H1 (cell line): Measurements from ENCODE around the gene MTNR1A. TPM values are rescaled to one million over a fixed set of nuclear protein-coding genes. Genes with fewer than 3 reads are reported as not detected.

Experiments used
- CTCF ChIA-PET: fragments of 300-600 bp; sonication (Branson Sonifier 250); formaldehyde crosslinking; loops from one replicate; lab custom pipeline; 2021; ENCODE audit not compliant: partially characterized antibody; lab: Charles Lee
- POLR2A ChIA-PET: fragments of 300-600 bp; sonication (Branson Sonifier 250); formaldehyde crosslinking; loops from one replicate; lab custom pipeline; 2021; ENCODE audit warnings: inconsistent platforms; ENCODE audit not compliant: partially characterized antibody; lab: Charles Lee
- DNase-seq, 2 experiments: peaks; one replicate each; pipeline versions ENCODE4 v3.0.0 to v3.0.0-alpha.2; 2010 to 2022; ENCODE audit warnings: low spot score in 2 of 2, low read depth in 1 of 2, mixed read lengths in 1 of 2
- FAIRE-seq: peaks from 2 replicates; lab custom pipeline; 2011; peaks lifted over from hg19 to GRCh38; lab: Jason Lieb, UNC
- H2AFZ ChIP-seq: 2 replicates; pipeline ENCODE4 v1.8.1; 2012; ENCODE audit warnings: low read length, inconsistent platforms
- H2AK5ac ChIP-seq: 2 replicates; pipeline ENCODE4 v1.6.1; 2013; ENCODE audit warnings: low read depth, low read length
- H2BK120ac ChIP-seq: replicated peaks from 2 replicates; pipeline ENCODE3; 2013; ENCODE audit warnings: low read depth, low read length, inconsistent platforms
- H2BK12ac ChIP-seq: 2 replicates; pipeline ENCODE4 v1.6.1; 2013; ENCODE audit warnings: low read depth, low read length
- H2BK15ac ChIP-seq: 2 replicates; pipeline ENCODE4 v1.6.1; 2013; ENCODE audit warnings: low read length
- H2BK20ac ChIP-seq: 2 replicates; pipeline ENCODE4 v1.6.1; 2013; ENCODE audit warnings: low read length
- H2BK5ac ChIP-seq: 2 replicates; pipeline ENCODE4 v1.6.1; 2013; ENCODE audit warnings: low read depth, low read length
- H3K14ac ChIP-seq: 2 replicates; pipeline ENCODE4 v1.6.1; 2013; ENCODE audit warnings: inconsistent platforms; ENCODE audit not compliant: insufficient read length
- H3K18ac ChIP-seq: 2 replicates; pipeline ENCODE4 v1.6.1; 2013; ENCODE audit warnings: low read length; ENCODE audit errors: extremely low read depth
- H3K23ac ChIP-seq: 2 replicates; pipeline ENCODE4 v1.6.1; 2013; ENCODE audit warnings: inconsistent platforms; ENCODE audit not compliant: insufficient read length
- H3K23me2 ChIP-seq: 2 replicates; pipeline ENCODE4 v1.6.1; 2013; ENCODE audit warnings: low read depth, low read length
- H3K27ac ChIP-seq: 2 replicates; pipeline ENCODE4 v1.6.1; 2011; ENCODE audit warnings: low read depth, low read length, inconsistent platforms
- H3K27me3 ChIP-seq, 4 experiments: replicated peaks in 1 of 4; 1 replicate in 1 of 4; 2 replicates in 3 of 4; pipeline versions ENCODE4 v1.6.1 to v1.8.1; 2011 to 2013; ENCODE audit warnings: low read length in 3 of 4, mild to moderate bottlenecking in 3 of 4, inconsistent platforms in 2 of 4, mixed read lengths in 2 of 4, moderate library complexity in 1 of 4; ENCODE audit not compliant: control insufficient read depth in 3 of 4, insufficient read depth in 3 of 4; ENCODE audit errors: extremely low read depth in 1 of 4
- H3K36me3 ChIP-seq, 4 experiments: 2 replicates each; pipeline versions ENCODE4 v1.6.1 to v1.8.1; 2011 to 2013; ENCODE audit warnings: mild to moderate bottlenecking in 4 of 4, low read length in 3 of 4, moderate library complexity in 2 of 4, control low read depth in 1 of 4, inconsistent platforms in 1 of 4; ENCODE audit not compliant: insufficient read depth in 4 of 4, control insufficient read depth in 2 of 4
- H3K4ac ChIP-seq: replicated peaks from 2 replicates; pipeline ENCODE3; 2013; ENCODE audit warnings: low read length, low read depth, mixed read lengths, inconsistent platforms; ENCODE audit not compliant: insufficient read length
- H3K4me1 ChIP-seq, 4 experiments: replicated peaks in 1 of 4; 1 replicate in 1 of 4; 2 replicates in 3 of 4; pipeline versions ENCODE4 v1.6.1 to v1.8.1; 2011 to 2013; ENCODE audit warnings: low read length in 3 of 4, inconsistent platforms in 2 of 4, mixed read lengths in 1 of 4; ENCODE audit not compliant: insufficient read depth in 4 of 4, control insufficient read depth in 3 of 4
- H3K4me2 ChIP-seq, 2 experiments: 2 replicates each; pipeline versions ENCODE4 v1.6.1 to v1.8.1; 2011 to 2013; ENCODE audit warnings: low read depth in 2 of 2, low read length in 2 of 2, control low read depth in 1 of 2, inconsistent platforms in 1 of 2, mild to moderate bottlenecking in 1 of 2; ENCODE audit not compliant: insufficient read depth in 1 of 2
- H3K4me3 ChIP-seq, 4 experiments: fragments of 200-600, 300-600 bp in 1 of 4; sonication (generic), shearing (Covaris generic), sonication (Bioruptor Twin) in 1 of 4; 2 replicates each; pipeline versions ENCODE4 v1.5.1 to v1.8.1; 2011 to 2016; ENCODE audit warnings: low read length in 4 of 4, low read depth in 3 of 4, control low read depth in 2 of 4, inconsistent platforms in 2 of 4, mild to moderate bottlenecking in 2 of 4, mixed read lengths in 1 of 4, moderate library complexity in 1 of 4; ENCODE audit not compliant: insufficient read depth in 2 of 4; ENCODE audit errors: extremely low read depth in 1 of 4
- H3K56ac ChIP-seq: replicated peaks from 2 replicates; pipeline ENCODE3; 2013; ENCODE audit warnings: low read depth, mild to moderate bottlenecking, mixed read lengths, low read length, inconsistent platforms; ENCODE audit not compliant: insufficient read length
- H3K79me1 ChIP-seq: 2 replicates; pipeline ENCODE4 v1.6.1; 2013; ENCODE audit warnings: low read depth, low read length, control low read depth
- H3K79me2 ChIP-seq, 2 experiments: 2 replicates each; pipeline versions ENCODE4 v1.6.1 to v1.8.1; 2012 to 2013; ENCODE audit warnings: low read length in 2 of 2, mild to moderate bottlenecking in 2 of 2, inconsistent platforms in 1 of 2; ENCODE audit not compliant: insufficient read depth in 2 of 2, control insufficient read depth in 1 of 2
- H3K9ac ChIP-seq, 4 experiments: replicated peaks in 1 of 4; 1 replicate in 1 of 4; 2 replicates in 3 of 4; pipeline versions ENCODE4 v1.6.1 to v1.8.1; 2011 to 2013; ENCODE audit warnings: low read depth in 3 of 4, low read length in 3 of 4, control low read depth in 2 of 4, mild to moderate bottlenecking in 2 of 4, moderate library complexity in 2 of 4, inconsistent platforms in 1 of 4; ENCODE audit errors: extremely low read depth in 1 of 4
- H3K9me3 ChIP-seq, 2 experiments: 2 replicates each; pipeline versions ENCODE4 v1.6.1 to v1.8.1; 2012 to 2013; ENCODE audit warnings: mild to moderate bottlenecking in 2 of 2, moderate library complexity in 2 of 2, control low read depth in 1 of 2, inconsistent platforms in 1 of 2, low read depth in 1 of 2, low read length in 1 of 2, mixed read lengths in 1 of 2; ENCODE audit not compliant: insufficient read depth in 2 of 2
- H4K20me1 ChIP-seq, 2 experiments: replicated peaks in 1 of 2; 2 replicates each; pipeline versions ENCODE3 to v1.8.1; 2011 to 2013; ENCODE audit warnings: inconsistent platforms in 2 of 2, low read length in 2 of 2, mild to moderate bottlenecking in 1 of 2; ENCODE audit not compliant: insufficient read depth in 2 of 2, control insufficient read depth in 1 of 2
- H4K5ac ChIP-seq: 2 replicates; pipeline ENCODE4 v1.6.1; 2013; ENCODE audit warnings: low read length, low read depth, mixed read lengths, inconsistent platforms; ENCODE audit not compliant: insufficient read length
- H4K8ac ChIP-seq: 2 replicates; pipeline ENCODE4 v1.8.0; 2013; ENCODE audit warnings: mild to moderate bottlenecking, moderate library complexity, low read length, inconsistent platforms; ENCODE audit not compliant: insufficient read depth; ENCODE audit errors: extremely low read depth
- H4K91ac ChIP-seq: replicated peaks from 2 replicates; pipeline ENCODE3; 2013; ENCODE audit warnings: low read length, mixed read lengths, inconsistent platforms; ENCODE audit not compliant: insufficient read length
- ATF2 ChIP-seq: IDR thresholded peaks from 2 replicates; pipeline ENCODE4 v1.6.1; 2012; ENCODE audit warnings: low read length, inconsistent platforms
- ATF3 ChIP-seq: IDR thresholded peaks from 2 replicates; pipeline ENCODE4 v1.6.1; 2011; ENCODE audit warnings: low read depth, mild to moderate bottlenecking, low read length; ENCODE audit not compliant: insufficient read depth
- CREB1 ChIP-seq: IDR thresholded peaks from 2 replicates; pipeline ENCODE4 v1.6.1; 2012; ENCODE audit warnings: inconsistent platforms
- CTCF ChIP-seq, 3 experiments: IDR thresholded peaks; 1 replicate in 2 of 3; 2 replicates in 1 of 3; pipeline versions ENCODE4 v1.5.1 to v1.6.1; 2011; ENCODE audit warnings: low read length in 3 of 3, mild to moderate bottlenecking in 3 of 3, inconsistent platforms in 2 of 3, low read depth in 1 of 3, moderate library complexity in 1 of 3; ENCODE audit not compliant: insufficient read depth in 1 of 3; ENCODE audit errors: control extremely low read depth in 1 of 3
- GTF2F1 ChIP-seq: IDR thresholded peaks from 2 replicates; pipeline ENCODE4 v1.6.1; 2012; ENCODE audit warnings: low read depth, low read length, improper control_type of control experiment, borderline replicate concordance
- NRF1 ChIP-seq: IDR thresholded peaks from 2 replicates; pipeline ENCODE4 v1.6.1; 2011; ENCODE audit warnings: mild to moderate bottlenecking, low read depth, low read length, improper control_type of control experiment
- PHF8 ChIP-seq: fragments of 200-600 bp; sonication (generic); conservative IDR thresholded peaks from 2 replicates; pipeline ENCODE4 v1.7.1; 2012; ENCODE audit warnings: low read depth, mild to moderate bottlenecking, inconsistent platforms, low read length, moderate library complexity
- POLR2AphosphoS5 ChIP-seq: IDR thresholded peaks from 2 replicates; pipeline ENCODE4 v1.6.1; 2011; ENCODE audit warnings: low read depth, low read length
- WGBS, 2 experiments: shearing (Covaris generic) in 1 of 2; methylation state at CpG; one replicate each; pipeline versions ENCODE4 v1.1.6 to v1.1.7; 2013 to 2015; ENCODE audit warnings: low lambda C conversion rate in 2 of 2, mixed read lengths in 2 of 2, inconsistent platforms in 1 of 2, low coverage in 1 of 2, missing lambda C conversion rate in 1 of 2; ENCODE audit not compliant: insufficient replicate concordance in 2 of 2, insufficient coverage in 1 of 2, insufficient read length in 1 of 2; ENCODE audit errors: extremely low coverage in 1 of 2, missing lambda C conversion rate in 1 of 2; 5-methylcytosine and 5-hydroxymethylcytosine counted together
- polyA plus RNA-seq, 7 experiments: library from polyadenylated mRNA; depleted of rRNA in 3 of 7; stranded (reverse) in 5 of 7; unstranded in 2 of 7; fragments of >200 nt in 5 of 7; fragments of 200-250 nt in 2 of 7; gene quantifications; 1 replicate in 5 of 7; 2 replicates in 1 of 7; 4 replicates in 1 of 7; pipeline versions ENCODE4 v1.2.1 to v1.2.3, GENCODE V29; 2011 to 2013; ENCODE audit warnings: missing spikeins in 2 of 7, mixed read lengths in 2 of 7
- total RNA-seq: library from RNA; stranded (reverse); fragmentation: NEBNext Ultra II Directional; extraction: Animal tissue kit (Norgen Biotek cat#: 25700); gene quantifications from 2 replicates; pipeline ENCODE4 v1.2.1, GENCODE V29; 2021

Gene MTNR1A
- total and polyA plus RNA-seq, 2 of the 8 experiments (the other 6 are each of a cell fraction or from before 2014, with no cell fraction given), result 0.45 to 1.0 TPM

GRCh38 chr4:186500721-186501304 lies 54.6 kb downstream of the MTNR1A start:
- CTCF ChIA-PET, result interaction anchor here (1.6 kb wide), 1 partner anchor 30 kb away, joined by 3 read pairs; no protein-coding TSS in a partner anchor
- FAIRE-seq, result no peak
- no peak overlapping the region for H2BK15ac ChIP-seq
- no peak for TF ChIP-seq PHF8
- TF ChIP-seq GTF2F1, result no peak
- no peak for TF ChIP-seq CREB1
- no peak for TF ChIP-seq ATF2
- no peak for TF ChIP-seq ATF3
- TF ChIP-seq CTCF (IDR thresholded peaks at IDR 0.05; ENCODE audit: control extremely low read depth in 1 of 3, insufficient read depth in 1 of 3, low read depth in 1 of 3, low read length in 3 of 3), result no peak
- no peak for TF ChIP-seq POLR2AphosphoS5
- no peak for TF ChIP-seq NRF1

More at GRCh38 chr4:186500721-186501304, 54.6 kb downstream of the MTNR1A start:
- no peak overlapping the region for H2AFZ ChIP-seq
- H2BK5ac ChIP-seq, result no peak overlapping the region
- H3K79me2 ChIP-seq, result no peaks in the 10 kb centered on the region
- H3K23ac ChIP-seq, result no peak overlapping the region
- H3K4me3 ChIP-seq, result no peak overlapping the region
- POLR2A ChIA-PET, result no interaction called here
- H3K23me2 ChIP-seq, result no peaks in the 10 kb centered on the region
- H3K4me1 ChIP-seq, result peaks cover 0 to 2% (median 0%) of the 10 kb centered on the region in 4 experiments; a peak in 1 of 7 replicates
- no peak overlapping the region for H3K14ac ChIP-seq
- no peaks in the 10 kb centered on the region for H3K27me3 ChIP-seq
- no peak overlapping the region for H3K27ac ChIP-seq
- no peak for DNase-seq
- WGBS, 2 experiments, result 94% methylated on average over 39 of the region's 39 CpGs; no CpG with 5 or more reads in 1 of the 2 experiments
- H4K8ac ChIP-seq, result no peak overlapping the region; the same call in 1 of the 2 replicates
- H3K4ac ChIP-seq, result no peak overlapping the region
- no peak overlapping the region for H2BK20ac ChIP-seq
- no peak overlapping the region; a peak in 1 of 7 replicates for H3K9ac ChIP-seq
- no peaks in the 10 kb centered on the region for H3K36me3 ChIP-seq
- H3K9me3 ChIP-seq, result no peaks in the 10 kb centered on the region
- no peak overlapping the region for H3K56ac ChIP-seq
- H4K5ac ChIP-seq, result no peak overlapping the region
- no peak overlapping the region for H2BK120ac ChIP-seq
- no peaks in the 10 kb centered on the region for H3K79me1 ChIP-seq
- H3K18ac ChIP-seq, result peak overlapping the region; percentile 15; the same call in 1 of the 2 replicates
- no peak overlapping the region for H4K91ac ChIP-seq
- H3K4me2 ChIP-seq, result no peak overlapping the region; a peak in 1 of 4 replicates
- no peak overlapping the region for H2AK5ac ChIP-seq
- no peaks in the 10 kb centered on the region for H4K20me1 ChIP-seq
- no peak overlapping the region for H2BK12ac ChIP-seq
